ENCODE data around the gene STX7. TPM values are rescaled to one million over a fixed set of nuclear protein-coding genes. Genes with fewer than 3 reads are reported as not detected.

The STX7 gene
- total RNA-seq, 8 experiments from 2014 or later, result 12.7 to 56.3 (median 35.5) TPM

DNA sequence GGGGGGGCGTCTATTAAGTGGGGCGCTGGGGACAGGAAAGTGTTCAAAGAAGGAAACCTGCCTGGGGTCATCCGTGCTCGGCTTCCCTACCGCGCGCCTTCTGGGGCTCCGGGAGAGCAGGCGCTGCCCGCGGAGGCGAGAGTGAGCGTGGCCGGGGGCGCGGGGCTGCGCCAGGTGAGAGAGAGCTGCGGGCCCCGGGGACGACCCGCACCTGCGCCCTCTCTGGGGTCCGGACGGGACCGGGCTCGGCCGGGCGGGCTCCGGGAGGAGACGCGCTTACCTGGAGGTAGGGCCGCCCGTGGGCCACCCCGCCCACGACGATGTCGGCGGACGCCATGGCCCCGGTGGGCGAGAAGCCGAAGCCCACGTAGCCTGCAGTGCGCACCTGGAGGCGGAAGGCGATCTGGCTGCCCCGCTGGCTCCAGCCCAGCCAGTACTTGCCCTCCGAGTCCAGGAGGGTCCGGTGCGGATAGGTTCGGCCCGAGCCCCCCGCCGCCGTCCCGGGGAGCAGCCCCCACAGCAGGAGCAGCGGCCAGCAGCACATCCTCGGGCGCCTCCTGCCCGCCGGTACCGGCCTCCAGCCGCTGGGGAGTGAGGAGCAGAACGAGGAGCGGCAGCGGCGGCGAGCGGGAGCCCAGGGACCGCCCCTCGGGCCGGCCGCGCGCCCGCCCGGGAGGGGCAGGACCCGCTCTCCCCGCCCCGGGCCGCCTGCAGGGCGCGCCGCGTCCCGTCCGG, 111.9 kb downstream of the STX7 start, which contains the start of gene MOXD1:
MOXD1 (minus strand) TSS at position 593 of the 735 bp plus-strand sequence; CDS start at position 544, 49 bp downstream.
- ATAC-seq (replicated peaks in 6 of 8), result peak; percentile 90 to 98 (median 94)
- Histone ChIP-seq H3K4me1 (replicated peaks in 1 of 2) (no peaks in the 10 kb centered on the region), H3K27ac (no peak within 1 kb of the TSS), H3K4me3 (peak within 1 kb of the TSS; percentile 74 to 92 (median 87))
- 0 to 3% (median 1%) methylated on average over 1 to 26 of the region's 87 CpGs; no CpG with 5 or more reads in 7 of the 10 experiments for WGBS, 10 experiments
- in situ Hi-C loops (cut with MboI; ENCODE audit: low pct_unique_long_range_greater_than_20kb in 2 of 9, low sequenced_read_pairs in 9 of 9, unreplicated experiment in 9 of 9), result no loop called here

DNA sequence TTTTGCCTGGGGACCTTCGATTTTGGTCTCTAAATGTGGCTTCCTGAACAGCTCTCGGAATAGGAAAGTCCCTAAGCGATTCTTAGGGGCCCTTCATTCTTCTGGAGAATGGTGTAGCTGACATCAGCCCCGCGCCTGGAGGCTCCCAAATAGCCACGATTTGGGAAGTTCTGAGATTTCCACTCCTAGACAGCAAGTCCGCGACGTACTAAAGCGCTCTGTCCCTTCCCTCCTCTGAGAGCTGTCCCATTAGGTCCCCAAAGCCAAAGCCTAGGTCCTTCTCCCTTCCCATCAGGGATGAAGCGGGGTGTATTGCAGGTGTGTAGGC, 112.4 kb downstream of the STX7 start:
- H3K4me1 ChIP-seq (replicated peaks in 1 of 2), result no peaks in the 10 kb centered on the region
- H3K27ac ChIP-seq, result no peak overlapping the region
- in situ Hi-C loops (cut with MboI; ENCODE audit: low pct_unique_long_range_greater_than_20kb in 2 of 9, low sequenced_read_pairs in 9 of 9, unreplicated experiment in 9 of 9), result no loop called here
- ATAC-seq (replicated peaks in 6 of 8), result peak in 3 of 8 experiments; percentile 8 to 30 (median 15)
- 1 to 58% (median 19%) methylated on average over 1 to 9 of the region's 11 CpGs; no CpG with 5 or more reads in 2 of the 10 experiments for WGBS, 10 experiments
- H3K4me3 ChIP-seq, result peak overlapping the region; percentile 74 to 92 (median 87)

DNA sequence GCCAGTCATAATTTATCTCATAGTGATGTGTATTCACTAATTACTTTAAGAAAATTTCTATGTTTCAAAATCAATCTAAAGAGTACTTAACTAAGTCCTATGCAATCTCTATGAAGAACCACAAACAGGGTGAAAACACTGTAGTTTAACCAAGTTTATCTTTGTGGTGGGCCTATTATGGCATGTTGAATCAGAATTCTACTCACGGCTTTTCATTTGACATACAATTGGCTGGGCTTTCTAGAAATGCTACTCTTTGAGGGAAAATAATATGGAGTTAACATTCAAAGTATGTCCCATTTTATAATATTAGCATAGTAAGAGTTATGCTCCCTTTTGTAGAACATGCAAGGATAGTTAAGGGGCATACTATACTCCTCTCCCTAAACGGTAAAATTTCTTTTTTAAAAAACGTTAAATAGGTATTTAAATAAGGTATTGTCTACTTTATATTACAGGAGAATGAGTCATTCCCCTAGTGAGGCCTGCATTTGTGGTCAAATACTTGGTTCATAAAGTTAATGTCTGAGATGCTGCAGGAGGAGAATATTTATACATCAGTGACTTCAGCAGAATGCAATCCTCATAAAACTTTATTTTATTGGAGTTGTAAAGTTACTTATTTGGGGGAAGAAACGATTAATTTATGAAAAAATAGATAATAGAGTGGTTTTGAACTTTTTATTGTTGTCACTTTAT, 113.4 kb downstream of the STX7 start:
- 7 to 68% (median 37%) methylated on average over 1 to 4 of the region's 4 CpGs; no CpG with 5 or more reads in 2 of the 10 experiments for WGBS, 10 experiments
- Histone ChIP-seq H3K27ac (no peak overlapping the region), H3K4me3 (peak overlapping the region in 2 of 5 donors; percentile 87), H3K4me1 (replicated peaks in 1 of 2) (no peaks in the 10 kb centered on the region)
- in situ Hi-C loops (cut with MboI; ENCODE audit: low pct_unique_long_range_greater_than_20kb in 2 of 9, low sequenced_read_pairs in 9 of 9, unreplicated experiment in 9 of 9), result no loop called here
- no peak for ATAC-seq (replicated peaks in 6 of 8)

Other genes starting within 250 kb of the STX7 start
- 10 to 100 TPM in 6 of 8 experiments, not detected in 2; 12.8 to 69.8 (median 29.3) TPM for gene MOXD1, start 111.6 kb downstream of the STX7 start, total RNA-seq
- gene TAAR9, start 25.2 kb upstream of the STX7 start, total RNA-seq, result not detected
- gene TAAR8, start 39.6 kb upstream of the STX7 start, total RNA-seq, result under 1 TPM in 1 of 8 experiments, not detected in 7; 0.17 TPM
- gene TAAR6, start 57.2 kb upstream of the STX7 start, total RNA-seq, result under 1 TPM in 2 of 8 experiments, not detected in 6; 0.17 to 0.47 TPM
- under 1 TPM in 2 of 8 experiments, not detected in 6; 0.17 to 0.28 TPM for gene TAAR5, start 76.6 kb upstream of the STX7 start, total RNA-seq
- not detected for gene TAAR2, start 111.2 kb upstream of the STX7 start, total RNA-seq
- gene TAAR1, start 146.1 kb upstream of the STX7 start, total RNA-seq, result under 1 TPM in 1 of 8 experiments, not detected in 7; 0.31 TPM
- under 1 TPM in 2 of 8 experiments, not detected in 6; 0.05 to 0.14 TPM for gene VNN1, start 200.9 kb upstream of the STX7 start, total RNA-seq
- gene VNN2, start 244.8 kb upstream of the STX7 start, total RNA-seq, result 1 to 10 TPM in 1 of 8 experiments, under 1 TPM in 3, not detected in 4; 0.14 to 3.1 (median 0.29) TPM